Keratinocyte (primary cell): Measurements from ENCODE around the gene PPFIBP2. TPM values are rescaled to one million over a fixed set of nuclear protein-coding genes. Genes with fewer than 3 reads are reported as not detected.

Experiments
- DNase-seq: peaks from one replicate; pipeline ENCODE4 v3.0.0-alpha.2; 2011; ENCODE audit warnings: low read depth, missing footprints, low spot score
- FAIRE-seq: peaks from 2 replicates; lab custom pipeline; 2011; peaks lifted over from hg19 to GRCh38; lab: Jason Lieb, UNC
- H2AFZ ChIP-seq: 2 replicates; pipeline ENCODE4 v1.6.0; 2012; ENCODE audit warnings: low read length, control low read depth, inconsistent platforms; ENCODE audit not compliant: control insufficient read depth
- H3K27ac ChIP-seq: 2 replicates; pipeline ENCODE4 v1.5.1; 2011; ENCODE audit warnings: low read length; ENCODE audit not compliant: control insufficient read depth, insufficient read depth
- H3K27me3 ChIP-seq: 3 replicates; pipeline ENCODE4 v1.6.0; 2011; ENCODE audit warnings: low read length; ENCODE audit not compliant: control insufficient read depth, insufficient read depth; ENCODE audit errors: extremely low read depth
- H3K36me3 ChIP-seq, 2 experiments: 2 replicates in 1 of 2; 3 replicates in 1 of 2; pipeline ENCODE4 v1.5.1; 2011; ENCODE audit warnings: low read length in 2 of 2, mild to moderate bottlenecking in 1 of 2; ENCODE audit not compliant: control insufficient read depth in 2 of 2, insufficient read depth in 2 of 2; ENCODE audit errors: extremely low read depth in 1 of 2
- H3K4me1 ChIP-seq: 3 replicates; pipeline ENCODE4 v1.5.1; 2011; ENCODE audit warnings: low read length; ENCODE audit not compliant: control insufficient read depth, insufficient read depth; ENCODE audit errors: extremely low read depth
- H3K4me2 ChIP-seq: 3 replicates; pipeline ENCODE4 v1.6.0; 2011; ENCODE audit warnings: low read depth, low read length; ENCODE audit not compliant: control insufficient read depth, insufficient read depth; ENCODE audit errors: extremely low read depth
- H3K4me3 ChIP-seq, 3 experiments: fragments of 200-600 bp in 1 of 3; sonication (generic) in 1 of 3; 2 replicates in 2 of 3; 3 replicates in 1 of 3; pipeline ENCODE4 v1.5.1; 2011 to 2016; ENCODE audit warnings: low read length in 3 of 3, mild to moderate bottlenecking in 3 of 3, control low read depth in 2 of 3, inconsistent platforms in 1 of 3, low read depth in 1 of 3, mixed read lengths in 1 of 3, mixed run types in 1 of 3, moderate library complexity in 1 of 3; ENCODE audit not compliant: control insufficient read depth in 2 of 3, insufficient read depth in 2 of 3; ENCODE audit errors: extremely low read depth in 1 of 3
- H3K79me2 ChIP-seq: 2 replicates; pipeline ENCODE4 v1.6.0; 2012; ENCODE audit warnings: low read length; ENCODE audit not compliant: control insufficient read depth, insufficient read depth
- H3K9ac ChIP-seq: 3 replicates; pipeline ENCODE4 v1.6.0; 2011; ENCODE audit warnings: low read length; ENCODE audit not compliant: control insufficient read depth, insufficient read depth; ENCODE audit errors: extremely low read depth
- H3K9me1 ChIP-seq: 3 replicates; pipeline ENCODE4 v1.6.0; 2011; ENCODE audit warnings: low read length; ENCODE audit not compliant: control insufficient read depth, insufficient read depth; ENCODE audit errors: extremely low read depth
- H3K9me3 ChIP-seq: 2 replicates; pipeline ENCODE4 v1.5.1; 2012; ENCODE audit warnings: low read depth, low read length; ENCODE audit not compliant: control insufficient read depth
- H4K20me1 ChIP-seq: 3 replicates; pipeline ENCODE4 v1.6.0; 2011; ENCODE audit warnings: low read length; ENCODE audit not compliant: control insufficient read depth, insufficient read depth; ENCODE audit errors: extremely low read depth
- EZH2 ChIP-seq: IDR thresholded peaks from one replicate; pipeline ENCODE4 v1.6.1; 2012; ENCODE audit warnings: inconsistent platforms, mild to moderate bottlenecking, low read length, moderate library complexity
- dilution Hi-C: fragments of 300-500 bp; cut with MboI; formaldehyde crosslinking; loops from one replicate; pipeline ENCODE4 v1.7.0; 2020; ENCODE audit warnings: low sequenced_read_pairs; ENCODE audit not compliant: extremely low pct_ligation_motif_present
- polyA plus RNA-seq, 5 experiments: library from polyadenylated mRNA; depleted of rRNA in 3 of 5; stranded (reverse) in 3 of 5; stranded (forward) in 1 of 5; unstranded in 1 of 5; fragments of >200 nt; gene quantifications; 1 replicate in 1 of 5; 2 replicates in 3 of 5; 3 replicates in 1 of 5; pipeline versions ENCODE4 v1.2.1 to v1.2.3, GENCODE V29; 2011 to 2012; ENCODE audit warnings: missing spikeins in 2 of 5, low read depth in 1 of 5, low replicate concordance in 1 of 5
- TF ChIP-seq, protein P1 (sequence below), 3 experiments: IDR thresholded peaks in 1 of 3; conservative IDR thresholded peaks in 1 of 3; optimal IDR thresholded peaks in 1 of 3; 2 replicates in 2 of 3; 3 replicates in 1 of 3; pipeline versions ENCODE3 to v1.5.1; 2011; ENCODE audit warnings: low read length in 3 of 3, mild to moderate bottlenecking in 3 of 3, moderate library complexity in 2 of 3, control low read depth in 1 of 3, inconsistent platforms in 1 of 3; ENCODE audit not compliant: insufficient read depth in 2 of 3; ENCODE audit errors: extremely low read depth in 1 of 3

The PPFIBP2 gene
- polyA plus RNA-seq, 1 donor (not counting 4 experiments of a cell fraction or from before 2014, with no cell fraction given) = 11.0 TPM

DNA sequence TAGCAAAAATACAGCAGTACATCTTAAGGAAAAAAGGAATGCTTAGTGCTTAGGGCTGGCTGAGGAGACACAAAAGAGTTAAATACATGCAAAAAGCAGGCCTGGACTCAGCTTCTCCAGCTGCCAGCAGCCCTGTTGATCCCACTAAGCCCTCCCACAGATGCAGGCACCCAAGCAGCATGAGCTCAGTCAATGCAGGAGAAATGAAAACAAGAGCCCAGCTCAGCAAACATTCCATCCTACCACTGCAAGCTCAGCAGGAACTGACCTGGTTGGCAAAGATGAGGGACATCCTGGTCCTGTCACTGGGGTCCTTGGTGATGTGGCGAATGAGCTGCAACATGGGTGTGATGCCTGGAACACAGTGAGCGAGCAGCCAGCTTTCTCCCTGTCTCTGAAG, 153.7 kb downstream of the PPFIBP2 start:
- H3K9me1 ChIP-seq = no peaks in the 10 kb centered on the region
- H3K4me1 ChIP-seq = peaks cover 35% of the 10 kb centered on the region
- H3K4me3 ChIP-seq = no peak overlapping the region
- H2AFZ ChIP-seq = no peak overlapping the region
- peaks cover 0 to 11% of the 10 kb centered on the region in 2 experiments for H3K36me3 ChIP-seq
- dilution Hi-C loops = no loop called here
- DNase-seq (no peak), FAIRE-seq (no peak)
- no peak overlapping the region for H3K9ac ChIP-seq
- H3K27ac ChIP-seq = no peak overlapping the region
- H3K4me2 ChIP-seq = no peak overlapping the region
- no peaks in the 10 kb centered on the region for H3K9me3 ChIP-seq
- no peaks in the 10 kb centered on the region for H4K20me1 ChIP-seq
- H3K27me3 ChIP-seq = no peaks in the 10 kb centered on the region
- no peaks in the 10 kb centered on the region for H3K79me2 ChIP-seq
- TF ChIP-seq EZH2 = no peak
- TF ChIP-seq, protein P1, sequence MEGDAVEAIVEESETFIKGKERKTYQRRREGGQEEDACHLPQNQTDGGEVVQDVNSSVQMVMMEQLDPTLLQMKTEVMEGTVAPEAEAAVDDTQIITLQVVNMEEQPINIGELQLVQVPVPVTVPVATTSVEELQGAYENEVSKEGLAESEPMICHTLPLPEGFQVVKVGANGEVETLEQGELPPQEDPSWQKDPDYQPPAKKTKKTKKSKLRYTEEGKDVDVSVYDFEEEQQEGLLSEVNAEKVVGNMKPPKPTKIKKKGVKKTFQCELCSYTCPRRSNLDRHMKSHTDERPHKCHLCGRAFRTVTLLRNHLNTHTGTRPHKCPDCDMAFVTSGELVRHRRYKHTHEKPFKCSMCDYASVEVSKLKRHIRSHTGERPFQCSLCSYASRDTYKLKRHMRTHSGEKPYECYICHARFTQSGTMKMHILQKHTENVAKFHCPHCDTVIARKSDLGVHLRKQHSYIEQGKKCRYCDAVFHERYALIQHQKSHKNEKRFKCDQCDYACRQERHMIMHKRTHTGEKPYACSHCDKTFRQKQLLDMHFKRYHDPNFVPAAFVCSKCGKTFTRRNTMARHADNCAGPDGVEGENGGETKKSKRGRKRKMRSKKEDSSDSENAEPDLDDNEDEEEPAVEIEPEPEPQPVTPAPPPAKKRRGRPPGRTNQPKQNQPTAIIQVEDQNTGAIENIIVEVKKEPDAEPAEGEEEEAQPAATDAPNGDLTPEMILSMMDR (optimal IDR thresholded peaks at IDR 0.05 in 1 of 3, IDR thresholded peaks at IDR 0.05 in 1 of 3, conservative IDR thresholded peaks at IDR 0.05 in 1 of 3; ENCODE audit: extremely low read depth in 1 of 3, insufficient read depth in 2 of 3, low read length in 3 of 3) = no peak

GRCh38 chr11:7668464-7668863, 154.7 kb downstream of the PPFIBP2 start:
- H3K27ac ChIP-seq = peak overlapping the region; percentile 62
- H3K4me2 ChIP-seq = peak overlapping the region; percentile 9
- peaks cover 0 to 11% of the 10 kb centered on the region in 2 experiments for H3K36me3 ChIP-seq
- dilution Hi-C loops = no loop called here
- H3K79me2 ChIP-seq = no peaks in the 10 kb centered on the region
- FAIRE-seq (no peak), DNase-seq (no peak)
- H3K9me1 ChIP-seq = no peaks in the 10 kb centered on the region
- H2AFZ ChIP-seq = no peak overlapping the region
- H3K9me3 ChIP-seq = no peaks in the 10 kb centered on the region
- TF ChIP-seq, protein P1 (optimal IDR thresholded peaks at IDR 0.05 in 1 of 3, IDR thresholded peaks at IDR 0.05 in 1 of 3, conservative IDR thresholded peaks at IDR 0.05 in 1 of 3; ENCODE audit: extremely low read depth in 1 of 3, insufficient read depth in 2 of 3, low read length in 3 of 3) = no peak
- no peak for TF ChIP-seq EZH2
- H3K27me3 ChIP-seq = no peaks in the 10 kb centered on the region
- peaks cover 43% of the 10 kb centered on the region for H3K4me1 ChIP-seq
- H3K4me3 ChIP-seq = no peak overlapping the region
- H4K20me1 ChIP-seq = no peaks in the 10 kb centered on the region
- peak overlapping the region; percentile 39 for H3K9ac ChIP-seq
